ENCODE data around the gene TPPP.
"Not testable (repeated sequence)": the region's sequence is repeated elsewhere in the genome, so short reads cannot be mapped to it uniquely, and the experiment has no call there.

DNA sequence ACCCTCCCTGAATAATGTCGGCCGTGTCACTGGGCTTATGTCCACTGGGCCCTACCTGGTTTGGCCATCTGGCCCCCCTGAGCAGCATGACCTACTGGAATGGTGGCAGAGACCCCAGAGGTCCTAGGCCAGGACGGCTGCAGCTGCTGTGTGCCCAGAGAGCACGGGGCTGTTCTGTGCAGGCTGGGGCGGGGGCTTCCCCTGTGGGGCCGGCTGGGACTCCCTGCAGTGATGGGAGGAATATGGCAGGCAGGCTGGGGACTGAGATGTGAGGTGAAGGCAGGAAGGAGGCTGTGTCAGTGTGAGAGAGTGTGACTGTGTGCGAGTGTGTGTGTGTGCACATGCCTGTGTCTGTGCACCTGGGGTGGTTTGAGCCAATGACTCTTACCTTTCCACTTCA, 36.1 kb upstream of the TPPP start:
- TF ChIP-seq, protein P1, sequence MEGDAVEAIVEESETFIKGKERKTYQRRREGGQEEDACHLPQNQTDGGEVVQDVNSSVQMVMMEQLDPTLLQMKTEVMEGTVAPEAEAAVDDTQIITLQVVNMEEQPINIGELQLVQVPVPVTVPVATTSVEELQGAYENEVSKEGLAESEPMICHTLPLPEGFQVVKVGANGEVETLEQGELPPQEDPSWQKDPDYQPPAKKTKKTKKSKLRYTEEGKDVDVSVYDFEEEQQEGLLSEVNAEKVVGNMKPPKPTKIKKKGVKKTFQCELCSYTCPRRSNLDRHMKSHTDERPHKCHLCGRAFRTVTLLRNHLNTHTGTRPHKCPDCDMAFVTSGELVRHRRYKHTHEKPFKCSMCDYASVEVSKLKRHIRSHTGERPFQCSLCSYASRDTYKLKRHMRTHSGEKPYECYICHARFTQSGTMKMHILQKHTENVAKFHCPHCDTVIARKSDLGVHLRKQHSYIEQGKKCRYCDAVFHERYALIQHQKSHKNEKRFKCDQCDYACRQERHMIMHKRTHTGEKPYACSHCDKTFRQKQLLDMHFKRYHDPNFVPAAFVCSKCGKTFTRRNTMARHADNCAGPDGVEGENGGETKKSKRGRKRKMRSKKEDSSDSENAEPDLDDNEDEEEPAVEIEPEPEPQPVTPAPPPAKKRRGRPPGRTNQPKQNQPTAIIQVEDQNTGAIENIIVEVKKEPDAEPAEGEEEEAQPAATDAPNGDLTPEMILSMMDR (IDR thresholded peaks at IDR 0.05; ENCODE audit: low read depth, low read length): not testable (repeated sequence)
- not testable (repeated sequence) for TF ChIP-seq EZH2phosphoT487 (IDR thresholded peaks at IDR 0.05; ENCODE audit: low read depth)

Measured in OCI-LY3 (cell line).